H9 (cell line): ENCODE results near the gene SPRYD3. TPM values are rescaled to one million over a fixed set of nuclear protein-coding genes. Genes with fewer than 3 reads are reported as not detected.

Experiments used
- DNase-seq: peaks from one replicate; pipeline ENCODE4 v3.0.0-alpha.2; 2017
- H2AFZ ChIP-seq: one replicate; pipeline ENCODE4 v1.6.1; 2013; ENCODE audit warnings: mild to moderate bottlenecking, low read length, control low read depth, moderate library complexity
- H2AK5ac ChIP-seq: 2 replicates; pipeline ENCODE4 v1.6.1; 2013; ENCODE audit warnings: low read length, control low read depth, mixed read lengths; ENCODE audit not compliant: insufficient read length
- H2BK120ac ChIP-seq: one replicate; pipeline ENCODE4 v1.6.1; 2013; ENCODE audit warnings: low read depth, mild to moderate bottlenecking, low read length, control low read depth, inconsistent platforms; ENCODE audit not compliant: poor library complexity, severe bottlenecking
- H2BK12ac ChIP-seq: 2 replicates; pipeline ENCODE4 v1.6.1; 2013; ENCODE audit warnings: low read length, control low read depth, mixed read lengths, low read depth; ENCODE audit not compliant: insufficient read length
- H2BK15ac ChIP-seq: 2 replicates; pipeline ENCODE4 v1.6.1; 2013; ENCODE audit warnings: low read depth, low read length, control low read depth
- H2BK20ac ChIP-seq: one replicate; pipeline ENCODE4 v1.6.1; 2013; ENCODE audit warnings: low read depth, mild to moderate bottlenecking, low read length, control low read depth, inconsistent platforms; ENCODE audit not compliant: poor library complexity, severe bottlenecking
- H2BK5ac ChIP-seq: 2 replicates; pipeline ENCODE4 v1.6.1; 2013; ENCODE audit warnings: low read length, control low read depth, mixed read lengths; ENCODE audit not compliant: insufficient read length
- H3K14ac ChIP-seq: 2 replicates; pipeline ENCODE4 v1.6.1; 2013; ENCODE audit warnings: low read length, control low read depth; ENCODE audit not compliant: insufficient read depth
- H3K18ac ChIP-seq: 2 replicates; pipeline ENCODE4 v1.6.1; 2013; ENCODE audit warnings: low read depth, mild to moderate bottlenecking, mixed read lengths, low read length, control low read depth; ENCODE audit not compliant: insufficient read length
- H3K23ac ChIP-seq: 2 replicates; pipeline ENCODE4 v1.6.1; 2013; ENCODE audit warnings: low read length, control low read depth, mixed read lengths, low read depth; ENCODE audit not compliant: insufficient read length
- H3K23me2 ChIP-seq: 2 replicates; pipeline ENCODE4 v1.6.1; 2013; ENCODE audit warnings: low read depth, mild to moderate bottlenecking, mixed read lengths, low read length, control low read depth; ENCODE audit not compliant: insufficient read length, poor library complexity, severe bottlenecking
- H3K27ac ChIP-seq: 2 replicates; pipeline ENCODE4 v1.5.1; 2013; ENCODE audit warnings: low read length, control low read depth, mixed read lengths, low read depth; ENCODE audit not compliant: insufficient read length
- H3K27me3 ChIP-seq: 2 replicates; pipeline ENCODE4 v1.6.1; 2013; ENCODE audit warnings: low read length, control low read depth, inconsistent platforms; ENCODE audit not compliant: insufficient read depth
- H3K4ac ChIP-seq: 2 replicates; pipeline ENCODE4 v1.6.1; 2013; ENCODE audit warnings: low read depth, mild to moderate bottlenecking, control low read depth, inconsistent platforms, low read length, moderate library complexity
- H3K4me1 ChIP-seq: 2 replicates; pipeline ENCODE4 v1.6.1; 2013; ENCODE audit warnings: low read length, control low read depth, inconsistent platforms; ENCODE audit not compliant: insufficient read depth
- H3K4me2 ChIP-seq: 2 replicates; pipeline ENCODE4 v1.6.1; 2013; ENCODE audit warnings: low read length, control low read depth, mixed read lengths; ENCODE audit not compliant: insufficient read length, insufficient read depth
- H3K56ac ChIP-seq: 2 replicates; pipeline ENCODE4 v1.6.1; 2013; ENCODE audit warnings: low read depth, mild to moderate bottlenecking, mixed read lengths, low read length, control low read depth; ENCODE audit not compliant: insufficient read length
- H3K79me1 ChIP-seq: 2 replicates; pipeline ENCODE4 v1.6.1; 2013; ENCODE audit warnings: low read depth, mild to moderate bottlenecking, moderate library complexity, low read length, control low read depth, inconsistent platforms; ENCODE audit not compliant: insufficient read depth, poor library complexity, severe bottlenecking
- H3K79me2 ChIP-seq: 2 replicates; pipeline ENCODE4 v1.6.1; 2013; ENCODE audit warnings: low read length, control low read depth, inconsistent platforms; ENCODE audit not compliant: insufficient read depth
- H3K9ac ChIP-seq: 2 replicates; pipeline ENCODE4 v1.6.1; 2013; ENCODE audit warnings: low read length, control low read depth, mixed read lengths; ENCODE audit not compliant: insufficient read length; ENCODE audit errors: extremely low read depth
- H3K9me3 ChIP-seq: one replicate; pipeline ENCODE4 v1.6.1; 2013; ENCODE audit warnings: low read depth, low read length, inconsistent platforms; ENCODE audit not compliant: control insufficient read depth
- H3T11ph ChIP-seq: one replicate; pipeline ENCODE4 v1.6.1; 2013; ENCODE audit warnings: mild to moderate bottlenecking, low read length, control low read depth, inconsistent platforms
- H4K20me1 ChIP-seq: one replicate; pipeline ENCODE4 v1.6.1; 2013; ENCODE audit not compliant: control insufficient read depth, insufficient read length, insufficient read depth
- H4K5ac ChIP-seq: 2 replicates; pipeline ENCODE4 v1.6.1; 2013; ENCODE audit warnings: low read depth, mild to moderate bottlenecking, mixed read lengths, low read length, control low read depth; ENCODE audit not compliant: insufficient read length
- H4K8ac ChIP-seq: replicated peaks from 2 replicates; pipeline ENCODE4 v1.6.1; 2013; ENCODE audit warnings: low read length, control low read depth, mixed read lengths, low read depth; ENCODE audit not compliant: insufficient read length
- H4K91ac ChIP-seq: 2 replicates; pipeline ENCODE4 v1.6.1; 2013; ENCODE audit warnings: low read depth, mild to moderate bottlenecking, moderate library complexity, mixed read lengths, low read length, control low read depth; ENCODE audit not compliant: insufficient read length
- H3K27ac Mint-ChIP-seq, 3 experiments: 2 replicates in 2 of 3; 3 replicates in 1 of 3; pipeline ENCODE4 v1.8.0; 2020 to 2021; ENCODE audit warnings: mixed read lengths in 3 of 3, mild to moderate bottlenecking in 1 of 3, moderate library complexity in 1 of 3
- H3K27me3 Mint-ChIP-seq: 2 replicates; pipeline ENCODE4 v1.8.0; 2021; ENCODE audit warnings: low read depth, mild to moderate bottlenecking, moderate library complexity, mixed read lengths
- H3K36me3 Mint-ChIP-seq, 3 experiments: 2 replicates in 2 of 3; 3 replicates in 1 of 3; pipeline ENCODE4 v1.8.0; 2020 to 2021; ENCODE audit warnings: low read depth in 3 of 3, mixed read lengths in 3 of 3; ENCODE audit not compliant: insufficient read depth in 1 of 3
- H3K4me1 Mint-ChIP-seq, 2 experiments: 2 replicates each; pipeline ENCODE4 v1.8.0; 2020; ENCODE audit warnings: mixed read lengths in 2 of 2
- H3K4me3 Mint-ChIP-seq, 2 experiments: 2 replicates in 1 of 2; 3 replicates in 1 of 2; pipeline ENCODE4 v1.8.0; 2020 to 2021; ENCODE audit warnings: mild to moderate bottlenecking in 2 of 2, mixed read lengths in 2 of 2, moderate library complexity in 1 of 2
- H3K9me3 Mint-ChIP-seq, 2 experiments: 2 replicates in 1 of 2; 3 replicates in 1 of 2; pipeline ENCODE4 v1.8.0; 2020; ENCODE audit warnings: mild to moderate bottlenecking in 2 of 2, mixed read lengths in 2 of 2, moderate library complexity in 1 of 2
- WGBS: extraction: QIAGEN DNeasy Blood & Tissue Kit; methylation state at CpG from one replicate; pipeline ENCODE4 v1.1.7; 2013; ENCODE audit warnings: missing lambda C conversion rate, low lambda C conversion rate, mixed read lengths; ENCODE audit not compliant: insufficient read length; ENCODE audit errors: extremely low coverage; 5-methylcytosine and 5-hydroxymethylcytosine counted together
- total RNA-seq: library from RNA; stranded (reverse); gene quantifications from 2 replicates; pipeline ENCODE4 v1.2.1, GENCODE V29; 2021
- TF ChIP-seq, protein P1 (sequence below): fragments of 200-600 bp; sonication (generic); conservative IDR thresholded peaks from 3 replicates; pipeline ENCODE4 v1.8.0; 2021; ENCODE audit warnings: antibody characterized with exemption, mild to moderate bottlenecking

The SPRYD3 gene
- total RNA-seq, 1 experiment from 2014 or later: 6.5 TPM

GRCh38 chr12:53082637-53083175 lies 3.5 kb upstream of the SPRYD3 start:
- Mint-ChIP-seq H3K27ac (no peak overlapping the region), H3K9me3 (peaks cover 0 to 2% of the 10 kb centered on the region in 2 experiments; a peak in 1 of 5 replicates), H3K4me3 (no peak overlapping the region), H3K4me1 (peaks cover 9 to 13% of the 10 kb centered on the region in 2 experiments), H3K36me3 (no peaks in the 10 kb centered on the region; a peak in 1 of 7 replicates), H3K27me3 (peaks cover 65% of the 10 kb centered on the region)
- no peaks in the 10 kb centered on the region for H3K79me2 ChIP-seq
- H3K4ac ChIP-seq: no peak overlapping the region
- no peak overlapping the region for H3K14ac ChIP-seq
- H2BK5ac ChIP-seq: no peak overlapping the region
- H3K4me1 ChIP-seq: peaks cover 2% of the 10 kb centered on the region; the same call in 1 of the 2 replicates
- no peak overlapping the region for H4K8ac ChIP-seq
- H3K23ac ChIP-seq: no peak overlapping the region
- H2AFZ ChIP-seq: no peak overlapping the region
- no peak overlapping the region for H3K9ac ChIP-seq
- H3T11ph ChIP-seq: no peak overlapping the region
- H2AK5ac ChIP-seq: no peak overlapping the region
- TF ChIP-seq, protein P1, sequence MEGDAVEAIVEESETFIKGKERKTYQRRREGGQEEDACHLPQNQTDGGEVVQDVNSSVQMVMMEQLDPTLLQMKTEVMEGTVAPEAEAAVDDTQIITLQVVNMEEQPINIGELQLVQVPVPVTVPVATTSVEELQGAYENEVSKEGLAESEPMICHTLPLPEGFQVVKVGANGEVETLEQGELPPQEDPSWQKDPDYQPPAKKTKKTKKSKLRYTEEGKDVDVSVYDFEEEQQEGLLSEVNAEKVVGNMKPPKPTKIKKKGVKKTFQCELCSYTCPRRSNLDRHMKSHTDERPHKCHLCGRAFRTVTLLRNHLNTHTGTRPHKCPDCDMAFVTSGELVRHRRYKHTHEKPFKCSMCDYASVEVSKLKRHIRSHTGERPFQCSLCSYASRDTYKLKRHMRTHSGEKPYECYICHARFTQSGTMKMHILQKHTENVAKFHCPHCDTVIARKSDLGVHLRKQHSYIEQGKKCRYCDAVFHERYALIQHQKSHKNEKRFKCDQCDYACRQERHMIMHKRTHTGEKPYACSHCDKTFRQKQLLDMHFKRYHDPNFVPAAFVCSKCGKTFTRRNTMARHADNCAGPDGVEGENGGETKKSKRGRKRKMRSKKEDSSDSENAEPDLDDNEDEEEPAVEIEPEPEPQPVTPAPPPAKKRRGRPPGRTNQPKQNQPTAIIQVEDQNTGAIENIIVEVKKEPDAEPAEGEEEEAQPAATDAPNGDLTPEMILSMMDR: no peak
- DNase-seq: no peak
- H3K27ac ChIP-seq: no peak overlapping the region
- H3K9me3 ChIP-seq: no peaks in the 10 kb centered on the region
- no peaks in the 10 kb centered on the region for H3K79me1 ChIP-seq
- H2BK12ac ChIP-seq: no peak overlapping the region
- H3K56ac ChIP-seq: no peak overlapping the region
- no peak overlapping the region for H4K5ac ChIP-seq
- no peaks in the 10 kb centered on the region for H4K20me1 ChIP-seq
- no peak overlapping the region for H3K4me2 ChIP-seq
- no peak overlapping the region for H3K18ac ChIP-seq
- H2BK20ac ChIP-seq: no peak overlapping the region
- no peaks in the 10 kb centered on the region for H3K23me2 ChIP-seq
- H4K91ac ChIP-seq: no peak overlapping the region
- H2BK120ac ChIP-seq: no peak overlapping the region
- H2BK15ac ChIP-seq: no peak overlapping the region
- no peaks in the 10 kb centered on the region for H3K27me3 ChIP-seq
- no CpG with 5 or more reads among the region's 2 CpGs for WGBS
